ENCODE results near the gene EFHC1. TPM values are rescaled to one million over a fixed set of nuclear protein-coding genes. Genes with fewer than 3 reads are reported as not detected.

EFHC1 gene
- total RNA-seq, 1 donor from 2014 or later = 6.6 TPM

DNA sequence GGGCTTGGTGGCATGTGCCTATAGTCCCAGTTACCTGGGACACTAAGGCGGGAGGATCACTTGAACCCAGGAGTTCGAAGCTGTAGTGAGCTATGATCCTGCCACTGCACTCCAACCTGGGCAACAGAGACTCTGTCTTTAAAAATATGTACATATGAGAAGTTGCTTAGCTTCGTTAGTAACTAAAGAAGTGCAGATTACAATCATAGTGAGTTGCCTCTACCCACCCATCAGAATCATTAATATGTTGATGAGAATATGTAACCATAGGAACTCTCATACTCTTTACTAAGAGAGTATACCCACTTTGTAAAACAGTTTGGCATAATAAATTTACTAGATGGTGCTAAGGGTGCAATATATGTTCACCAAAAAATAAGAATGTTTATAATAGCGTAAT, 54.0 kb downstream of the EFHC1 start:
- TF ChIP-seq CTCF (IDR thresholded peaks at IDR 0.05; ENCODE audit: insufficient read depth, low read length, severe bottlenecking) = no peak
- Histone ChIP-seq H3K27me3 (ENCODE audit: control insufficient read depth, insufficient read depth, low read length) (no peaks in the 10 kb centered on the region), H3K4me3 (ENCODE audit: low read depth, low read length) (no peak overlapping the region), H3K36me3 (ENCODE audit: control insufficient read depth, insufficient read depth, low read length) (no peaks in the 10 kb centered on the region)
- DNase-seq (ENCODE audit: low read depth) (no peak), FAIRE-seq (no peak)

DNA sequence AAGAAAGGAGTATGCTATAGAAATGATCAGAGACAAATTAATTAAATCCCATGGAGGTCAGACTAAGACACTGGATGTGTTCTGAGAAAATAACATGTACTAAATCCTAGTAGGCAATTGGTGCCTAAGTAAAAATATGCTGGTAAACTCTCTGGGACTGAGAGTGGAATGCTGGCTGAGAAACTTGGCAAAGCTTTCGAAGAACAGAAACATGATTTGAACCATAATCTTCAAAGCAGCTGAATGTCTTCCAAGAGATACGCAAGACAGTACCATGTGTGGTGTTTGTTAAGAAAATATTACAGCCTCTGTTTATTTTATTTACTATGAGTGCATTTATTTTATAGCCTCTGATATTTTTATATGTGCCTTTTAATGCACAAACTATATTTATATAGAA, 55.2 kb downstream of the EFHC1 start:
- no peak for FAIRE-seq
- no peak for TF ChIP-seq CTCF (IDR thresholded peaks at IDR 0.05; ENCODE audit: insufficient read depth, low read length, severe bottlenecking)
- no peak overlapping the region for H3K4me3 ChIP-seq (ENCODE audit: low read depth, low read length)
- H3K36me3 ChIP-seq (ENCODE audit: control insufficient read depth, insufficient read depth, low read length) = no peaks in the 10 kb centered on the region
- no peaks in the 10 kb centered on the region for H3K27me3 ChIP-seq (ENCODE audit: control insufficient read depth, insufficient read depth, low read length)
- no peak for DNase-seq (ENCODE audit: low read depth)

DNA sequence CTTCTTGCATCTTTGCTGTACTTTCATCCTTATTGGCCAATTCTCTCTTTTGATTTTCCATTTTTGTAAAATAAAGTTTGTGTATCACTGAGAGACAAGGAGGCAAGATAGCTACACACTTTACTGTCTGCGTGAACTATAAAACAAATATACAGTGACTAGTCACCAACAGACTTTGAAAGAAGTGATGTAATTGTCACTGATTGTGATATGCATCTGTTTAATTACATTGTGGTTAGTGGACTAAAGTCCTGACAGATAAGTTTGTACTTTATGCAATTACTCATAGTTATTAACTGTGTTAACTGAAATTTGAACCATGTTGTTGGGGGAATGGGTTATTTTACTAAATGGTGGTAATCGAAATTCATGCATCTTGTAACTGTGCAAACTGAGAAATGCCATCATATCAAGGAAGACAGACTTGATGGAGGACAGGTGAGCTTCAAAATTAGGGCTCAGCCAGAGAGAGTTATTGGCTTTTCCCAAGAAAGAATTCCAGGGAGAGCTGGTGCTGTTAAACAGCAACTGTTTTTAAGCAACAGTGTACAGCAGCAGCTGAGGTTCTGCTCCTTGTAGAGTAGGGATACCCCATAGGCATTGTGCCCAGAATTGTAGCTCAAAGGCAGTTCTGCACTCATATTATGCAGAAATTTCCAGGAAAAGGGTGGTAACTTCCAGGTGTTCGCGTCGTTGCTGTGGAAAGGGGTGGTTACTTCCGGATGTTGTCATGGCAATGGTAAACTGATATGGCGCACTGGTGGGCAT, 62.9 kb downstream of the EFHC1 start:
- no peak for TF ChIP-seq CTCF (IDR thresholded peaks at IDR 0.05; ENCODE audit: insufficient read depth, low read length, severe bottlenecking)
- Histone ChIP-seq H3K36me3 (ENCODE audit: control insufficient read depth, insufficient read depth, low read length) (no peaks in the 10 kb centered on the region), H3K4me3 (ENCODE audit: low read depth, low read length) (no peak overlapping the region), H3K27me3 (ENCODE audit: control insufficient read depth, insufficient read depth, low read length) (no peaks in the 10 kb centered on the region)
- DNase-seq (ENCODE audit: low read depth) = peak; percentile 63
- no peak for FAIRE-seq

DNA sequence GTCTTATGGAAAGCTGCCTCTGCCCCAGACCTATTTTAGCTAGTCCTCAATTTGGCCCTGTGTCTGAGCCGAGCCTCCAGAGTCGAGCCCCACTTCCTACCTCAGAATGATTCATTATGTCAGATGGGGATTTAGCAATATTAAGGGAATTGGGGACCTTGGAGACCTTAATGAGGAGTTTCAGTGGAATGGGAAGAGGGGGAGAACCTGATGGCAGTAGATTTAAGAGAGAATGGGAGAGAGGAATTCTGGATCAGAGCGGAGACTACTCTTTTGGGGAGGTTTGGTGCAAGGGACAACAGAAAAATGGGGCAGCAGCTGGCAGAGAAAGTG, 63.5 kb downstream of the EFHC1 start:
- DNase-seq (ENCODE audit: low read depth) (no peak), FAIRE-seq (no peak)
- Histone ChIP-seq H3K36me3 (ENCODE audit: control insufficient read depth, insufficient read depth, low read length) (no peaks in the 10 kb centered on the region), H3K4me3 (ENCODE audit: low read depth, low read length) (no peak overlapping the region), H3K27me3 (ENCODE audit: control insufficient read depth, insufficient read depth, low read length) (no peaks in the 10 kb centered on the region)
- TF ChIP-seq CTCF (IDR thresholded peaks at IDR 0.05; ENCODE audit: insufficient read depth, low read length, severe bottlenecking) = no peak

GRCh38 chr6:52489881-52490280, 69.7 kb downstream of the EFHC1 start:
- Histone ChIP-seq H3K4me3 (ENCODE audit: low read depth, low read length) (no peak overlapping the region), H3K27me3 (ENCODE audit: control insufficient read depth, insufficient read depth, low read length) (no peaks in the 10 kb centered on the region), H3K36me3 (ENCODE audit: control insufficient read depth, insufficient read depth, low read length) (no peaks in the 10 kb centered on the region)
- TF ChIP-seq CTCF (IDR thresholded peaks at IDR 0.05; ENCODE audit: insufficient read depth, low read length, severe bottlenecking) = no peak
- DNase-seq (ENCODE audit: low read depth) (no peak), FAIRE-seq (no peak)
